Type B pancreatic cell (in vitro differentiated cells): ENCODE data around the gene OLIG3. TPM values are rescaled to one million over a fixed set of nuclear protein-coding genes. Genes with fewer than 3 reads are reported as not detected.

Source experiments
- DNase-seq: peaks from one replicate; pipeline ENCODE4 v3.0.0; 2021; ENCODE audit warnings: mixed read lengths; ENCODE audit not compliant: unreplicated experiment; ENCODE audit errors: extremely low spot score
- H3K27ac Mint-ChIP-seq: 2 replicates; pipeline ENCODE4 v1.8.0; 2021; ENCODE audit warnings: mild to moderate bottlenecking, mixed read lengths
- H3K27me3 Mint-ChIP-seq: 2 replicates; pipeline ENCODE4 v1.8.0; 2021; ENCODE audit warnings: mixed read lengths
- H3K36me3 Mint-ChIP-seq: 2 replicates; pipeline ENCODE4 v1.8.0; 2021; ENCODE audit warnings: mixed read lengths
- H3K4me1 Mint-ChIP-seq: one replicate; pipeline ENCODE4 v1.8.0; 2021; ENCODE audit warnings: mixed read lengths; ENCODE audit not compliant: unreplicated experiment
- H3K4me3 Mint-ChIP-seq: 2 replicates; pipeline ENCODE4 v1.8.0; 2021; ENCODE audit warnings: mild to moderate bottlenecking, mixed read lengths
- H3K9me3 Mint-ChIP-seq: 2 replicates; pipeline ENCODE4 v1.8.0; 2021; ENCODE audit warnings: mixed read lengths
- total RNA-seq: library from RNA; stranded (reverse); gene quantifications from 2 replicates; pipeline ENCODE4 v1.2.1, GENCODE V29; 2021; ENCODE audit warnings: low replicate concordance
- TF ChIP-seq, protein P1 (sequence below): fragments of 200-600 bp; sonication (generic); conservative IDR thresholded peaks from 2 replicates; pipeline ENCODE4 v1.5.0; 2021; ENCODE audit warnings: antibody characterized with exemption, mild to moderate bottlenecking

Gene OLIG3
- total RNA-seq, 1 donor from 2014 or later: 3.4 TPM

DNA sequence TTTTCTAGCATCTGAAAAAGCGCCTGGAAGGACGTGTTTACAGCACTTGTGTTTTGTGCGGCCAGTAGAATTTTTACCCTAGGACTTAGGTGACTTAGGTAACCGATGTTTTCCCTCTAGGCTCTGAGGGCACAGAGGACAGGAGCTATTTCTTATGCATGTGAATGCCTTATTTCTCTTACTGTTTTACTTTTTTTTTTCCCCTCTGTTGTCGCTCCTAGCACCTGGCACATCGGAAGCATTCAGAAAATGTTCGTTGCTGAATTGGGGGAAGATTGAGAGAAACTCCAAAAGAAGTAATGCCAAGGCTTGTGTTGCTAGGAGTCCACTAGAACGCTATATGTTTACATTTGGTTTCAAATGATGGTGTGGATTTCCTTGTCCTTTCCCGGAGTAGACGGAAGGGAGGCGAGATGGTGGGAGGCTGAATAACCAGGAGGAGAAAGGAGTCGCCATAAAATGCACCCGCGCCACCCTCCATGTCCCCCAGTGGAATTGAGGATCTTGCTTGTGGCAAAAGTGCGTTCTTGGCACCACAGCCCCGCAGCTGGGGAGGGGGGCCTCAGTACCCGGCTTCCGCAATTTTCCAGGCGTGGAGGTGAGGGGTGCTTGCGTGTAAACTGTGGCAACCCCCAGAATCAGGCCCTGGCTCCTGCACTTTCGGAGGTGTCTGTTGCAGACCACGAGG lies 6.9 kb downstream of the OLIG3 start:
- DNase-seq: no peak
- Mint-ChIP-seq H3K36me3 (no peaks in the 10 kb centered on the region), H3K27me3 (peaks cover 98% of the 10 kb centered on the region), H3K27ac (no peak overlapping the region), H3K9me3 (no peaks in the 10 kb centered on the region), H3K4me1 (peaks cover 11% of the 10 kb centered on the region), H3K4me3 (peak overlapping the region; percentile 61)
- TF ChIP-seq, protein P1, sequence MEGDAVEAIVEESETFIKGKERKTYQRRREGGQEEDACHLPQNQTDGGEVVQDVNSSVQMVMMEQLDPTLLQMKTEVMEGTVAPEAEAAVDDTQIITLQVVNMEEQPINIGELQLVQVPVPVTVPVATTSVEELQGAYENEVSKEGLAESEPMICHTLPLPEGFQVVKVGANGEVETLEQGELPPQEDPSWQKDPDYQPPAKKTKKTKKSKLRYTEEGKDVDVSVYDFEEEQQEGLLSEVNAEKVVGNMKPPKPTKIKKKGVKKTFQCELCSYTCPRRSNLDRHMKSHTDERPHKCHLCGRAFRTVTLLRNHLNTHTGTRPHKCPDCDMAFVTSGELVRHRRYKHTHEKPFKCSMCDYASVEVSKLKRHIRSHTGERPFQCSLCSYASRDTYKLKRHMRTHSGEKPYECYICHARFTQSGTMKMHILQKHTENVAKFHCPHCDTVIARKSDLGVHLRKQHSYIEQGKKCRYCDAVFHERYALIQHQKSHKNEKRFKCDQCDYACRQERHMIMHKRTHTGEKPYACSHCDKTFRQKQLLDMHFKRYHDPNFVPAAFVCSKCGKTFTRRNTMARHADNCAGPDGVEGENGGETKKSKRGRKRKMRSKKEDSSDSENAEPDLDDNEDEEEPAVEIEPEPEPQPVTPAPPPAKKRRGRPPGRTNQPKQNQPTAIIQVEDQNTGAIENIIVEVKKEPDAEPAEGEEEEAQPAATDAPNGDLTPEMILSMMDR: no peak

DNA sequence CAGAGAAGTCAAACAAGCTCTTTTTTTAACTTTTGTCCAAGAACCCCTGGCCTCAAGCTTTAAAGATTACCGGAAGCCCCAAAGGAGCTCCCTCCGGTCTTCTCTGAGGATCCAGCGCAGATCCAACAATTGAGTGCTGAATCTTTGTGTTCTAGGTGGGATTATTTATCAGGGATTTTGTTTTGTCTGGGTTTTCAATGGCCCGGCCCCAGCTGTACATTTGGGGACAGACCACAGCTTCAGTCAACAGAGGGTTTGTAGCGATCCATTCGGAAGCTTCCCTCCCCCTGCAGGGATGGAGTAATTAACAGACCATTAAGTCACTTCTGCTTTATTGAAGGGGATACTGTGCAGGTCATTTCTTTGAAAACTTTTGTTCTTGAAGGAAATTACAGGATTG lies 7.8 kb downstream of the OLIG3 start:
- Mint-ChIP-seq H3K36me3 (no peaks in the 10 kb centered on the region), H3K27me3 (peaks cover 96% of the 10 kb centered on the region), H3K4me3 (no peak overlapping the region), H3K9me3 (no peaks in the 10 kb centered on the region), H3K4me1 (peaks cover 11% of the 10 kb centered on the region), H3K27ac (no peak overlapping the region)
- TF ChIP-seq, protein P1: no peak
- DNase-seq: no peak

DNA sequence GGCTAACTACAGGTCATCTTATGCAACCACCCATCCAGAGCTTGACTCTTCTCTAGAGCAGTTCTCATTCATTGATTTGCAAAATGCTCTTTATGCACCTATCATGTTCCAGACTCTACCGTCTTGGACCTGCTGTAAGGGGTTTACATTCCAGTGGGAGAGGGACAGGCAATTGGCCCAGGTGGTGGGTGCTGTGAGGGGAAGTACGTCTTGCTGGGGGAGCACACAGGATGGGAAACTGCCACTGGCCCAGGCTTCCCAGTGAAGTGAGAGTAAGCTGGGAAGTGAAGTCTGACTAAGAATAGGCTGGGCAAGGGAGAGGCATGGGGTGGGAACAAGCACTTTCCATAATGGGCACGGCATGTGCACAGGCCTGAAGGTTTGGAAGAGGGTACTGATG lies 13.8 kb downstream of the OLIG3 start:
- Mint-ChIP-seq H3K4me1 (no peaks in the 10 kb centered on the region), H3K4me3 (no peak overlapping the region), H3K27ac (no peak overlapping the region), H3K9me3 (no peaks in the 10 kb centered on the region), H3K27me3 (peaks cover 62% of the 10 kb centered on the region), H3K36me3 (no peaks in the 10 kb centered on the region)
- DNase-seq: no peak
- TF ChIP-seq, protein P1: no peak

DNA sequence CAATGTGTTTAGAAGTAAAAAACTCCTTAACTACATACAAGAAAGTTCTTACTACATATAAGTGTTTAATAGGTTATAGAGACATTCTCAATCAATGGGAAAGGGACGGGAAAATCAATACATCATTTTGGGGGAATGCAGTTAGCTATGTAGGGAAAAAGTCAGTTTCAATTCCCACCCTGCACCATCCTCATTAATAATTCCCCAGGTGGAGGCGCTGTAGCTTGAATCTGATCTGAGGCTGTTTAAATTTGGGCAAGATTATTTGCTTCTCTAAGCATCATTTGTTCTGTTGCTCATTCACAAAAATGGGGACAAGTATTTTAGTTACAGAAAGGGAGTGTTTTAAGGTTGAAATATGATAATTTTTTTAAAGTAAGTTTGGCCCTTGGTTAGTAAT lies 19.1 kb downstream of the OLIG3 start:
- peaks cover 58% of the 10 kb centered on the region for H3K27me3 Mint-ChIP-seq
- H3K4me1 Mint-ChIP-seq: no peaks in the 10 kb centered on the region
- no peaks in the 10 kb centered on the region for H3K36me3 Mint-ChIP-seq
- no peak overlapping the region for H3K27ac Mint-ChIP-seq
- no peak for DNase-seq
- TF ChIP-seq, protein P1: peak; percentile 21
- no peak overlapping the region for H3K4me3 Mint-ChIP-seq
- no peaks in the 10 kb centered on the region for H3K9me3 Mint-ChIP-seq

DNA sequence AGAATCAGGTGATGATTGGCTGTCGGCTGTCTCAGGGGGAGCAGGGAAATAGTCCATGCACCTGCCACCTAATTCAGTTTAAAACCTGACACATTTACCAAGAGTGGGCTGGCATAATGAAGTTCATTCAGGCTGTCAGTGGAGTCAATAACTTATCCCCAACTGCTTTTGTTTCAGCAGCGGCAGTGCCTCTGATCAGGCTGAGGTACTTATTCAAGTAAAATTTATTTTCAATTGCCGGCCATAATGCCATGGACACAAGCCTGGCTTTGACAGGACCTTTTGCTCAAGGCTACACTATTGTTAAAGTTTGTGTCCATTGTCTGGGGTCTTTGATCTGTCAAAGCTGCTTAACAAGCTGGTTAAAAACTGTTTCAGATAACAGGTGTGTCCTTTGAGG lies 20.6 kb downstream of the OLIG3 start:
- DNase-seq: no peak
- H3K4me3 Mint-ChIP-seq: no peak overlapping the region
- no peaks in the 10 kb centered on the region for H3K4me1 Mint-ChIP-seq
- TF ChIP-seq, protein P1: no peak
- H3K27me3 Mint-ChIP-seq: peaks cover 50% of the 10 kb centered on the region
- H3K27ac Mint-ChIP-seq: no peak overlapping the region
- H3K36me3 Mint-ChIP-seq: no peaks in the 10 kb centered on the region
- no peaks in the 10 kb centered on the region for H3K9me3 Mint-ChIP-seq
